ENCODE measurements around the gene MN1.

DNA sequence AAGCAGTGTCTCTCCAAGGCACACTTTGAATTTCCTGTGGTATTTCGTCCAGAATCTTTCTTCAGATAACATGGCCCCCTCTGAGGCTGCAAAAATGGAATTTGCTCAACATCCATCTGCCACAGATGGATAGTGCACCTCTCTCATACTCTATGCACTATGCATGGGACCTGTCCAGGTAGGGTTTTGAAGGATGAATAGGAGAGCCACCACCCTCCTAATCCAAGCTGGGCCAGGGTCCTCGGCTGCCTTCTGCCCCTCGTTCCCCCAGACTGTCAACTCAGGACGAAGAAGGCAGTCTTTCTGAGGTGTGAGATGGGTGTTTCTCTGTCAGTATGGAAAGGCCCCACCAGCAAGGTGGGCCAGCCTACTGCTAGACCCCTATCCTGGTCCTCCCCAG is 56.4 kb downstream of the MN1 start:
- no peak for TF ChIP-seq CTCF (IDR thresholded peaks at IDR 0.05; ENCODE audit: low read depth, low read length, poor library complexity, severe bottlenecking)
- no peak for TF ChIP-seq EZH2phosphoT487 (IDR thresholded peaks at IDR 0.05; ENCODE audit: borderline replicate concordance, low read length)

All from DOHH2 (cell line).